HG02852 (cell line): ENCODE results near the gene PRR5L.

Experiments used
- ATAC-seq: cut with Tn5 transposase; IDR thresholded peaks from one replicate; pipeline ENCODE4 v1.9.1; 2021; ENCODE audit warnings: mild to moderate bottlenecking, moderate library complexity; ENCODE audit not compliant: unreplicated experiment

PRR5L gene

DNA sequence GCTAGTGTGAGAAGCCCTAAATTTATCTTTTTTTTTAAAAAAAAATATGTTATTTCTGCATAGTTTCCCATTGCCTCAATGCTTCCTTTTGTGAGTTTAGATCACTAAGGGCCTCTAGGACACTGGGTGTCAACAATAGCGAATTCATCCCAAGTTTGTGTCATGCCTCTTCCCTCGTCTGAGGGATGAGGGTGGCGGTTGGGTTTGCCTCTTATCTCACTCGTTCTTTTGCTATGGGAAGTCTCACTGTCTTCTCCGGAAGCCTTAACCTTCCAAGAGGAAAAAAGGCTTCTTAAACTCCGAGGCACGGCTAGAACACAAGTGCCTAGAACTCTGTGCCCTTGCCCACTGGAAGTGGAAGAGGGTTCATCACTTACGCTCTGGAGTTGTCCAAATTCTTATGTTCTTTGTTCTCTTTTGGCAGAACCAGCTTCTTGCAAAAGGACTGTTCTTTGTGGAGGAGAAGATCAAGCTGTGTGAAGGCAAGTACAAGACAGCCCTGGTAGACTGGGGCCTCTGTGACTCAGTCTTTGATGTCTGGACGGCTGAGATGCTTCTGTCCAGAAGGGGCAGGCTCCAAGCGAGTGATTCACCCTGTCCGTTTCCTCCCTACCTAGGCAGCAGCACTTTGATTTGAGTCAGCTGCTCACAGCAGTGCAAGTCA, 135.5 kb downstream of the PRR5L start:
- peak; percentile 61 for ATAC-seq

DNA sequence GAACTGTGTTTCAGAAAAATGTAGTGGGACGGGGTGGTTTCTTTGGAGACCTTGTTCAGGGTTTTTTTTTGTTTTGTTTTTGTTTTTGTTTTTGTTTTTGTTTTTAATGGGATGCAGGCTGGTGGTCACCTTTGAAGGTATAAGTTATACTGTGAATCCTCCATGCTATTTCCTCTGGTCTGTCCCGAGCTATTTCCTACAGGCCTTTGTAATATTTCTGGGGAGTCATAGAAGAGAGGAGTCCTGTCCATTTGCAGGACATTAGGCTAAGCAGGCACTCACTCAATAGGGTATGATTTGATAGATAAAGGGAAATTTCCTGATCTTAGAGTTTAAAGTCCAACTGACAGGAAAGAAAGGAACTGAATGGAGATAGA, 136.0 kb downstream of the PRR5L start:
- no peak for ATAC-seq

DNA sequence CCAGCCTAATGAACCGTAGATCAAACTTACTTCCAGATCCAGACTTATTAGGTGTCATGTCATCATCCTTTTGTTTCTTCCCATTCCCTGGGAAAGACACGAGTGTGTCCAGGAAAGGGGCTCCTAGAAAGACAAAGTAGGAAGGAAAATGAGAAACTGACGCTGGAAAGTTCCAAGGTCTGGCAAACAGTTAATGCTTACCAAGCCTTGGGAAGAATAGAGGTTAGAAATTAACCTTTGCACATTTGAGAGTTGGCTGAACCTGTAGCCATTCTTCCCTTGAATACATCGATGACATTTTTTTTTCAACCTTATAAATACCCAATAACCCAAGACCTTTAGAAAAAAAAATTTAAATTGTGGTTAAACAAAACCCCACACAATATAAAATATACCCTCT, 136.7 kb downstream of the PRR5L start:
- no peak for ATAC-seq

DNA sequence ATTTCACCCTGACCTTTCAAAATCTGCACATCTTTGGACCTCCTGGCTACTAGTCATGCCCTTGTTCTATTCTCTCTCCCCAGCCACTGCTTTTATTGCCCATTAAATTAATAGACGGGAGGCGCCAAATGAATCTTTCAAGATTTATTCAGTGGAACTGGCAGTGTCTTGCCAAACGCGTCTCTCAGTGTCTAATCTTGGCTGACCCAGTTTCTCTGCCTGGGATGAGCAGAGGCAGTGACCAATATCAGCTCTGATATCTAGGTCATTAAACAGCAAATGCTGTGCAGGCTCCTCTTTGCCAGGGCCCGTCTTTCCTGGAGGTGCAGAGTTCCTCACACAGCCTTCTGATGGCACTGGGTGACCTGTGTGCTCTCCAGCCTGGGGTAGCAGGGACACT, 140.0 kb downstream of the PRR5L start:
- no peak for ATAC-seq

DNA sequence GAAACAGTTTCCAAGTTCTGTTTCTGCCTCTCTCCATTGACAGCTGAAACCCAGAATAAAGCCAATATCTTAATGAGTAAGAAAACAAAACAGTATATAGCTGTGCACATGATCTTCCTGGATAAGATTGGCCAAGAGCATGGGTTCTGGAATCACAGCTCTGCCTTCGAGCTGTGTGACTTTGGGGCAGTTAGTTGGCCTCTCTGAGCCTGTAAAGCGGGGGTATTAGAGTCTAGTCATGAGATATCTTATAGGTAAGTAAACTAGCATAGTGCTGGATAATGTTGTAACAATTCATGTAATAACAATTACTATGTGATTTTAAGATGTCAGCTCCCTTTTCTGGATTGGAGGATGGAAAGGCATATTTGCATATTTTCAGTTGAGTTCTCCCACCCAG, 140.5 kb downstream of the PRR5L start:
- ATAC-seq = no peak

DNA sequence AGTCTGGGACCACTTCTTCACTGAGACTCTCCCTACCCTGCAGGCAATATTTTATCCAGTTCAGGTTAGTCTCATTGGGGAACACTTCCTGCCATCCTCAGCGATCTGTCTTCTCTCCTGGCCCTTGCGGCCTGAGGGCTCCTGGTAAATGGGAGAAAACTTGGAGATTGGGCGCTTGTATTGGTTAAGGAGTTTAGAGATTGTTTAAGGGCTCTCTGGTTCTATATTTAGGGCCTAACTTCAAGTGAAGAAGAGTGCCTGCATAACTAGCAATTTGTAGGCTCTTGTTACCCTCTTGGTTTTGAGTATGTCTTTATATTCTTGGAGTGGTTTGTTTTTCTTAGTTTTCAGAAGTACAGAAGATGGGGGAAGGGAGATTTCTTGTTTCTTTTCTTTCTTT, 141.3 kb downstream of the PRR5L start:
- ATAC-seq = no peak

DNA sequence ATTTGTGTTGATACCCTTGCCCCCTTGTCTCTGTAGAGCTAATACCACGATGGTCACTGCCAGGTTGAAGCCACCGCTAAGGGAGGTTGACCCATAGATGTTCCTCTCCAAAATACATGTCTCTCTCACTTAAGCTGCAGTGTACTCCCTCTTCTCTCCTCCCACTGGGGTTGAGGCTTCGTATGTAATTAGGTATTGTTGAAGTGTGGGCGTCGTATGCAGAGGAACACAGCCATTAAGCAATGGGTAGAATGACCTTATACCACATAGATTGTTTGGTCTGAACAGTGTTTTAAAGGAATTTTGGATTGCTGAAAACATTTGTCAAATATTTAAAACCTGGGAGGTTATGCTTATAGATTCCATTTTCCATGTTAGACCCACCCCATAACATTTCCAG, 142.0 kb downstream of the PRR5L start:
- no peak for ATAC-seq

DNA sequence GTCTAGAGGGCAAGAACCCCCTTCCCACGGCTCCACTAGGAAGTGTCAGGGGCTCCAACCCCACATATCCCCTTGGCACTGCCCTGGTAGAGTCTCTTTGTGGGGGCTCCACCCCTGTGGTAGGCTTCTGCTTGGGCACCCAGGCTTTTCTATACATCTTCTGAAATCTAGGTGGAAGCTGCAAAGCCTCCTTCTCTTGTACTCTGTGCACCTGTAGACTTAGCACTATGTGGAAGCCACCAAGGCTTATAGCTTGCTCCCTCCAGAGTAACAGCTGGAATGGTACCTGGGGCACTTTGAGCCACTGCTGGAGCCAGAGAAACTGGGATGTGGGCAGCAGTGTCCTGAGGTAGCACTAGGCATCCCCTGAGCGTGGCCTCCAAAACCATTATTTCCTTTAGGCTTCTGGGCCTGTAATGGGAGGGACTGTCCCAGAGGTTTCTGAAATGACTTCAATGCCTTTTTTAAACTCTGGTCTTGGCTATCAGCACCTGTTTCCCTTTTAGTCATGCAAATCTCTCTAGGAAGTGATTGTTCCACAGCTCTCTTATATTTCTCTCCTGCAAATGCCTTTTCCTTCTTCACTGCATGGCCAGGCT, 145.6 kb downstream of the PRR5L start:
- peak; percentile 98 for ATAC-seq

DNA sequence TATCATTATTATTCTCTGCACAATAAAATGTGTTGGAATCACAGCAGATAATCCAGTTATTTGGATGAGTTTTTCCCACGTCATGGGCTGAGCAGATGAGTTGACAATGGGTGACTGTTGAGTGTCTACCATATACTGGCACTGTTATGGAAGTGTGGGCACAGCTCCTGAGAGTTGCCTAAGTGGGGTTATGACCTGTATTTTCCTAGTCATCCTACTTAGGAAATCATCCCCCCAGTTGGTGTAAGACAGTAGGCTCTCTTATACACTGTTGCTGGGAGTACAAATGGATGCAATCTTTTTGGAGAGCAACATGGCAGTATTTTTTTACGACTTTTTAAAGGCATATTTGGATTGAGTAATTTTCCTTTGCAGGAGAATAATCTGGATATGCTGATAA, 147.6 kb downstream of the PRR5L start:
- ATAC-seq = no peak

DNA sequence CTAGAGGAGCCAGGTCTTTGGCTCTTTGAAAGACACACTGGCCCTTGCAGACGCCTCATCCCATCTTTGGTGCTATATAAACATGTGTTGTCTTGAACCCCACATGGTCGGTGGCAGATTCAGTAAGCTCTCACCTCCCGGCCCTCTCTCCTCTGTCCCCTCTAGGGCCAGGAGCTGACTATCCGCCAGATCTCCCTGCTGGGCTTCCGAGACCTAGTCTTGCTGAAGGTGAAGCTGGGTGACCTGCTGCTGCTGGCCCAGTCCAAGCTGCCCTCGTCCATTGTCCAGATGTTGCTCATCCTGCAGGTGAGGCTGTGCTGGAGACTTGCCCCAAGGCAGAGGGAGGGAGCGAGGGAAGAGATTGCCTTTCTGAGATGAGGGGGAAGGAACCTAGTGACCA, 150.0 kb downstream of the PRR5L start:
- ATAC-seq = no peak

DNA sequence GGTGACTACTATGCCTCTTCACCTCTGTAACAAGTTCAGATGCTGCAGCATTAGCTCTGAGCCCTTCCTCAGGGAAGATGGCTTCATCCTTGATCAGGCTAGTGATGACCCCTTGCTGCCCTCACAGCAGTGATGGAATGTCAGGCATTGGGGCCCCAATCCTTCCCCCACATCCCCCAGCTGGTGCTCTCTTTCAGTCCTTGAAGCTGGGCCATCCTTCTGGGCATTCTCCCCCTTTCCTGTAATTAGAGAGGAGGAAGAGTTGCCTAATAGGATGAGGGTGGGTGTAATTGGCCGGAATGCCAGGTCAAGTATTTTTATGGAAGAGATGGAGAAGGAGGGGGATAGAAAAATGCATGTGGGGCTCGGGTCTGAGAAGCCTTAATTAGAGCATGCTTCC, 151.4 kb downstream of the PRR5L start:
- ATAC-seq = no peak

DNA sequence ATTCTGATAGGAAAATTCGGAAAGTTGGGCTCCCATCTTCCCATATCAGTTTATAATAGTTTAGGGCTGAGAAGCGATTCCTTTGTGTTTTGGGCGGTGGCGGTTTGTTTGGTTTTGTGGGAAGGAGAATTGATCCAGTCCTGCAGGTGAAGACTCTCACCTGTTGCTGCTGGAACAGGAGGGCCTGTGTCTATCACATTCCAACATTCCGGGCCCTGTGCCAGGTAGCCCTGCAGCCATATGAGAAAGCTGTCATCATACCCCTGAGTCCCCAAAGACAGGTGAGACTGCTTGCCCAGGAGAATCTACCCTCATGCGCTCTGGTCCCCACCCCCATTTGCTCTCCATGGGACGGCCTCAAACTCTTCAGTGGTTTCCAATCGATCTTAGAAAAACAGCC, 151.9 kb downstream of the PRR5L start:
- ATAC-seq = no peak

DNA sequence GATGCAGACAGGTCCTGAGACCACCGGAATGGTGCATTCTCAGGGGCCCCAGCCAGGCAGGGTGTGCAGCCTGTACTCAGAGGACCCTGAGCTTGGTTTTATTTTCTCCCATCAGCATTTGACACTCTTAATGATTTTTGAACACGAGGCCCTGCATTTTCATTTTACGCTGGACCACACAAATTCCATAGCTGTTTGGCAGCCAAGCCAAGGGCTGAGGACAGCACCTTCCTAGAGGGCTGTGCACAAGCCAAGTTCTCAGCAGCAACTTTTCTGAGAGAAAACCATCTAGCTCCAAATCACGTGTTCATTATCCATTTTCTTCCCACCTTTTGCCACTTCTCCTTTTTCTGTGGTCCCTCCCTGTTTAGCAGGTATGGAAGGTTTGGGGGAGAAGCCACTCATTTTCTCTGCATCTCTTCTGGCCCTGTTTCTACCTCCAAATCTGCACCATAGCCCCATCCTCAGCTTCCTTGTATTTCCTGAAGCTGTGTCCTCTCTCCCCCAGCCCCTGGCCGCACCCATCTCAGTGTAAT, 153.5 kb downstream of the PRR5L start:
- peak; percentile 19 for ATAC-seq

DNA sequence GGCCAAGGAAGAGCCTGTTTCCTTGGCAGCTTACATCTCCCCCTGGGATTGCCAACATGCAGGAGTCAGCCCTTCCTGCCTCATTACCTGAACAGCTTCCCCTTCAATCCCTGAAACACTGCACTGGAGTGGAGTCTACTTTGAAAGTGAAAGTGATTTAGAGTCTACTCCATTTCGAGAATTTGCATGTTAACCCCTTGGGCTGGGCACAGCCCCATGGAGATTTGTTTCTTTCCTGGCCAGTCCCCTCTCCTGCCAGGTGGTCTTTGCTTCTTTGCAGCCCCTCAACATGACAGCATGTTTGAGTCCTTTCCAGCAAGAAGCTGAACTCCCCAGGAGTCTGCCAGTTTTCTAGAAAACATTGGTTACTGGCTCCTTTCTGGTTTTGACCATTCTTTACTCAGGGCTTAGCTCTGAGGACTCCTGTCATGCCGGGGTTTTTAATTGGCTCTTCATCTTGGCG, 154.1 kb downstream of the PRR5L start:
- peak; percentile 70 for ATAC-seq

DNA sequence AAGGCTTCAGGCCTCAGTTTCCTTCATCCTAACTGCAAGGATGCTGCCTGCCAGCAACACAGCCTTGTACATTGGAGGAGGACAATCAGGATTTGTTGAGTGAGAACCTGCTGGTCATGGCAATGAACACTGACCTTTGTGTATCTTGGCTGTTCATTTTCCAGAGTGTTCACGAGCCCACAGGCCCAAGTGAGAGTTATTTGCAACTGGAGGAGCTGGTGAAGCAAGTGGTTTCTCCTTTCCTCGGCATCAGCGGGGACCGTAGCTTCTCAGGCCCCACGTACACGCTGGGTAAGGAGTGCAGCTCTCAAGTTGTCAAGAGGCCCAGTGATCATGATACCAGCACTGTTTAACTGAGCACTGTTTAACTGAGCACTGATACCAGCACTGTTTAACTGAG, 155.0 kb downstream of the PRR5L start:
- ATAC-seq = no peak

DNA sequence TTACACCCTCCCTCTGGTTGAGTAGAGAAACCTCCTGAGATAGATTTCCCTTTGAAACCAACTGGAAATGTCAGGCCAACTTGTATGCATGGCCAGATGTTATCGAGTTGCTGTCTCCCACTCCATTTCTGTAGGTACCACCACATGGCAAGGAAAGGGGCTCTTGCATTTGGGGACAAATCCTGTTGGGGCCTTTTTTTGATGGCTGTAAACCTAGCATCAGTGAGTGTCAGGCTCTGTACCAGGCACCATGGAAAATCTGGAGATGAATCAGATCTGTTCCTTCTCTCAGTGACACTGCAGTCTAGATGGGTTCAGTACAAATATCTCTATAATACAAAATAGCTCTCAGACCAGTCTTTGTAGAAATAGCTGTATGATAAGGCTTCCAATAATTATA, 155.6 kb downstream of the PRR5L start:
- no peak for ATAC-seq

DNA sequence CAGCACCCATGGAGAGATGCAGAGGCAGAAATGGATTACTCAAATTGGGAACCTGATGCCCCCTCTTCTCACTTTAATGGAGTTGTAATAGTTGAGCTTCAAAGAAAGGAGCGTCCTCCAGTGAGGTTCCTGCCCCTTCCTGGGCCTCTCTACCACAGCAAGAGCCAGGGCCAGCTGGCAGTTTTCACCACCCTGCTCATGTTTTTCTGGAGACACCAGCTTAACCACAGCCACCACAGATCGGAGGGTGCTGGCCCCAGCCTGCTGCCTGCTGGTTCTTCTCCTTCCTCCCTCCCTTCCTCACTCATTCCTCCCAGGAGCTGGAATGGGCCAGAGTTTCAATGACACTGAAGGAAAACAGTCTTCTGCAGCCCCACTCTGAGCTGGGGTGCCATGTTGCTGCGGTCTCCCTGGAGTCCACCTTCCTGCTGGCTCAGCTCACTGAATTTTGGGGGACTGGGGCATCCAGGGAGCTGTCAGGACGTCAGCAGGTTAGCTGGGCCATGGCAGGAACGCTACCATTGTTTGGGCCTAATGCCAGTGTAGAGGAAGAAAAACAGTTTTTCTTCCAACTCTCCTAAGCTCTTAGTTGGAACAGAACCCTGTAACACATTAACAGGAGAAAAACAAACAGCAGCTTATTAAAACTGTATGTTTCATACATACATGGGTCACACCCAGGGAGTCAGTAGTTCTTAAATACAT, 156.3 kb downstream of the PRR5L start:
- no peak for ATAC-seq

DNA sequence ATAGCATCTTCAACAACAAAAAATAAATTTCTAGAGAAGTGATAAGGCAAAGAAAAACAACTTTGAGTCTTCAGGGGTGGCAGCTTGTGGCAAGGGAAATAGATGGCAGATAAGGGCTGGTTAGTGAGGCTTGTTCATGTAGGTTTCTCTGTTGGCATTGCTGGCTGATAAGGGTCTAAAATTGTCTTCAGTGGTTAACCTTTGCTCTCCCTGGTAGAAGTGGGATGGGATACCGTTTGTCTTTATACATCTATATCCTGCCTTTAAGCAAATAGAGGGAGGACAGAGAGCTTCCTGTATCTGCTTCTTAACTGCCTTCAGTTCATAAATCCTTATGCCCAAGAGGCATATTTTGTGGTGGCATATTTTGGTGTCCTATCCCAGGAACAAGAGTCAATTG, 156.9 kb downstream of the PRR5L start:
- no peak for ATAC-seq

DNA sequence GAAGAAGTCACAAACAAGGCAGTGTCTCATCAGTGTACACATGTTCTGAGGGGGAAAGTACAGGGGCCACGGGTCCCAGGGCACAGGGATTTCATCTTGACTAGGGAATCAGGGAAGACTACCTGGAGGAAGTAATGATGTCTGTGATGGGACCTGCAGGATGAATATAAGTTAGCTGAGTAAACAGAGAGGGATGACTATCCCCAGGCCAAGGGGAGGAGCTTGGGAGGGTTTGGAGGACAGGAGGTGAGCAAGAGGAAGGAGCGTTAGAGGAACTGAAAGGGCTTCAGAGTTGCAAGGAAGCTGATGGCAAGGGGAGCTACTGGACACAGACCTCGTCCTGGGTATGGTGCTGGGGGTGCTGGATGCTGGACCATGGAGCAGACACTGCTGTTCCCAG, 157.6 kb downstream of the PRR5L start:
- peak; percentile 50 for ATAC-seq

DNA sequence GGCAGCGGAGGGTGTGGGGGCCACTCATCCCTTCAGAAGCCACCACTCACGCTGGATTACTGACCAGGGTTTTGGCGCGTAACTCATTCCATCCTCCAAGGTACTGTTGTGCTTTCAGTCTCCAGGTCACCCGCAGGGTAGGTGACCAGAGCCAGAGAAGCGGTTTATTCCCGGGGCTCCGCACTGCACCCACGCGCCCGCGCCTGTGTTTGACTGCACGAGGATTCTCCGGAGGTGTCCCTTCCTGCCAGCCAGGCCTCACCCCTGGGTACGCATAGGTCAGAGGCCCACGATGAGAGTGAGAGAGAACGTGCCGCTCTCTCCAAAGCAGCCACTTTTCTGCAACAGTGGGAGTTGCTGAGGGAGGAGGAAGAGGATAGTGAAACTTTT, 158.5 kb downstream of the PRR5L start:
- ATAC-seq = no peak

DNA sequence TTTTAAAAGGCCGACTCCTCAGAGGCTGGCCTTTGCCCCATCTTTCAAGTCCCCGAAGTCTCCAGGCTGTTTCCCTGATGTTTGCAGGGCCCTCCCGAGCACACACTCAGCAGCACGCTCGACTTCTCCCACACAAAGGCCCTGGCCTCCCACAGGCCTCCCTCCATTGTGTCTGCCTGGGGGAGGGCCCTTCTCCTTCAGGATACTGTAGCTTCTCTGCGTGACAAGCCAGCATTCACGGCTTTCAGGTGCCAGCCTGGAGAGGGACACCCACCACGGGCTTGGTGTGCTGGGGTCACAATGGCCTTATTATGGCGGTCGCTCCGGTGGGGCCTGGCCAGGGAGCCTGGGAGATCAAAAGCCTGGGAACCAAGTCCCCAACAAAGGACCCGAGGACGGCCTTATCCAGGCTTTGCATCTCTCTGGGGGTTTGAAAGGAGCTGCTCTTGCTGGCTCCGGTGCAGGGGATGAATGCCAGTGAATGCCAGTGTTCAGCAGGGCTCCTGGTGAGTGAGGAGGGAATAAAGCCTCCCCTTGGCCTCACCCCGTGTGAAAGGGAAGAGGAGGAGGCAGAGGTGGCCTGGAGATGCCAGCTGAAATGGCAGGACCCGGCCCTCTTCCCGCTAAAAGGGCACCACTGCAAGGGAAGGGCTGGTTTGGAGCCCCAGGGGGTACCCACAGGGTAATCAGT, 159.0 kb downstream of the PRR5L start:
- no peak for ATAC-seq
